ENCODE data around the gene DAND5.

The DAND5 gene

GRCh38 chr19:12969292-12969988 lies at the start of gene DAND5:
TSS of gene DAND5 (plus strand) at chr19:12969576. CDS start at chr19:12969661, 85 bp downstream.
- no peak for DNase-seq

DNA sequence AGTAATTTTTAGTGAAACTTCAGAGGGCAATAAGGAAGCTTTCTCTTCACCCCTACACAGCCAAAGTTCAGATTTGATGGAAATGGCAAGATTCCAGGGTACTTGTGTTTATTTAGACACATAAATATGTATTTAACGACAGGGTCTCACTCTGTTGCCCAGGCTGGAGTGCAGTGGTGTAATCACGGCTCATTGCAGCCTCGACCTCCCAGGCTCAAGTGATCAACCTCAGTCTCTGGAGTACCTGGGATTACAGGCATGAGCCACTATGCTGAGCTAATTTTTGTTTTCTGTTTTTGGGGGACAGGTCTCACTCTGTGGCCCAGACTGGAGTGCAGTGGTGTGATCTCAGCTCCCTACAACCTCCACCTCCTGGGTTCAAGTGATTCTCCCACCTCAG lies 48.3 kb upstream of the DAND5 start:
- DNase-seq: peak; percentile 14

GRCh38 chr19:12922959-12923358 lies 46.4 kb upstream of the DAND5 start:
- no peak for DNase-seq

DNA sequence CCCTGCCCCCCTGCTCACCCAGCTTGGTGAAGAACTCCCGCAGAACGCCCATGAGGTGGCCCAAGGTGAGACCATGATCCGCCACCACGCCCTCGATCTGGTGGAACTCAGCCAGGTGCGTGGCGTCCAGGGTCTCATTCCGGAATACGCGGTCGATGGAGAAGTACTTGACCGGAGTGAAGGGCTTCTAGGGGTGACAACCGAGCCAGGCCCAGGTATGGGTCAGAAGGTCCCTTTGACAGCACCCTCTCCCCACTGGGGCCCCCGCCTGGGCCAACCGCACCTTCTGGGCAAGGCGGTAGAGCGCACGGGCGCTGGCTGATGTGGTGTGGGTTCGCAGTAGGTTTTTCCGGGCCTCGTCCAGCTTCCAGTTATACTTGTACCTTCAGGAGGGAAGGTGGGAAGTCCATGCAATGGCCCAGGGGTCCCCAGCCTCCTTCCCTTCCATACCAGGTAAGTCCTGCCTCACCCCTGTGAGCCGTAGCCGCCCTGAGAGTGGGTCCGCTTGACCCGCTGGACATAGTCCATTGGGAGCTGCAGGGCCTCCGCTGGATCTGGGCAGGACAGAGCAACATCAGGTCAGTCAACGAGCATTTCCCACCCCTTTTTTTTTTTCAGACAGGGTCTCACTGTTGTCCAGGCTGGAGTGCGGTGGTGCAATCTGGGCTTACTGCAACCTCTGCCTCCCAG lies 44.6 kb upstream of the DAND5 start:
- no peak for DNase-seq

GRCh38 chr19:12930002-12930645 lies 39.3 kb upstream of the DAND5 start:
- DNase-seq: no peak

- DNase-seq: no peak
These were observed 36.7 kb upstream of the DAND5 start for GRCh38 chr19:12932392-12933286.

- peak; percentile 79 for DNase-seq
These were observed 35.9 kb upstream of the DAND5 start, which contains the start of gene FARSA for GRCh38 chr19:12933287-12934072. TSS of gene FARSA (minus strand) at chr19:12933711. CDS start at chr19:12933696, 15 bp downstream.

- no peak for DNase-seq
These were observed 34.3 kb upstream of the DAND5 start for GRCh38 chr19:12935071-12935470.

- DNase-seq: peak; percentile 23
These were observed 32.8 kb upstream of the DAND5 start for GRCh38 chr19:12936582-12936981.

DNA sequence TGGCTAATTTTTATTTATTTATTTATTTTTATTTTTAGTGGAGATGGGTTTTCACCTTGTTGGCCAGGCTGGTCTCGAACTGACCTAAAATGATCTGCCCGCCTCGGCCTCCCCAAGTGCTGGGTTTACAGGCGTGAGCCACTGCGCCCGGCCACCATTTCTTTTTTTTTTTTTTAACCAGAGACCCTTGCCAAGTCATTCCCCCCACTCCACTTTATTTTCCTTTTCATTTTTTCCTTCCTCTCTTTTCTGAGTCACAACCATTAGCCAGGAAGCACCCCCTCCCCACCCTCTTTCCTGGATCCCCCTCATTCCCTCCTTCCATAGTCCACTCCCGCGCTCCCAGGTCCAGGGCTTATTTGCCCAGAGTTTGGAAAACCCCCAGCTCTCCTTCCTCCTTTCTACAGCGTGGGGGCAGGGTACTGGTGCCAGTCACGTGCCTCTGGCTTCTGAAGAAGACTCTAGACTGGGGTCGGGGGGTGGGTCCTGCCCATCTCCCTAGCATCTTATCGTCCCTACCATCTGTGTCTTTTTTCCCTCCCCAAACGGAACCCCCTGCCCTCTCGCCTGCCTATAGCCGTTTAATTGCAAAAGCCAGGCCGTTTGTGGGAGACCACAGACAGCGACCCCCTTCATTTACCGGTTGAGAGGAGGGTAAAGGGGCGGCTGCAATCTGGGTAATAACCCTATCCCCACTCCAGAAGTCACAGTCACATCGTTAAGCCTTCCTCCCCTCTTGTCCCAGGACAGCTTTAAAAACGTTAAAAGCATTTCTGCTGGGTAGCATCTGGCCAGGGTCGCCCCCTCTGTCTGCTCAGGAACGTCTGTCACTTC lies 32.1 kb upstream of the DAND5 start:
- peak; percentile 49 for DNase-seq

- DNase-seq: peak; percentile 92
These were observed 31.2 kb upstream of the DAND5 start, which contains the start of gene CALR for GRCh38 chr19:12937927-12938778. TSS of gene CALR (plus strand) at chr19:12938609. CDS start at chr19:12938680, 71 bp downstream.

- no peak for DNase-seq
These were observed 30.4 kb upstream of the DAND5 start for GRCh38 chr19:12938779-12939601.

- DNase-seq: no peak
These were observed 29.4 kb upstream of the DAND5 start for GRCh38 chr19:12939975-12940423.

GRCh38 chr19:12940897-12941296 lies 28.5 kb upstream of the DAND5 start:
- no peak for DNase-seq

DNA sequence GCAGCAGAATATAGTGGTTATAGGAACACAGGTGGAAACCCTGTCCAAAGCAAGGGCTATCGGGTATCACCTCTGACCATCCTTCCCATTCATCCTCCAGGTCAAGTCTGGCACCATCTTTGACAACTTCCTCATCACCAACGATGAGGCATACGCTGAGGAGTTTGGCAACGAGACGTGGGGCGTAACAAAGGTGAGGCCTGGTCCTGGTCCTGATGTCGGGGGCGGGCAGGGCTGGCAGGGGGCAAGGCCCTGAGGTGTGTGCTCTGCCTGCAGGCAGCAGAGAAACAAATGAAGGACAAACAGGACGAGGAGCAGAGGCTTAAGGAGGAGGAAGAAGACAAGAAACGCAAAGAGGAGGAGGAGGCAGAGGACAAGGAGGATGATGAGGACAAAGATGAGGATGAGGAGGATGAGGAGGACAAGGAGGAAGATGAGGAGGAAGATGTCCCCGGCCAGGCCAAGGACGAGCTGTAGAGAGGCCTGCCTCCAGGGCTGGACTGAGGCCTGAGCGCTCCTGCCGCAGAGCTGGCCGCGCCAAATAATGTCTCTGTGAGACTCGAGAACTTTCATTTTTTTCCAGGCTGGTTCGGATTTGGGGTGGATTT lies 25.8 kb upstream of the DAND5 start:
- no peak for DNase-seq

DNA sequence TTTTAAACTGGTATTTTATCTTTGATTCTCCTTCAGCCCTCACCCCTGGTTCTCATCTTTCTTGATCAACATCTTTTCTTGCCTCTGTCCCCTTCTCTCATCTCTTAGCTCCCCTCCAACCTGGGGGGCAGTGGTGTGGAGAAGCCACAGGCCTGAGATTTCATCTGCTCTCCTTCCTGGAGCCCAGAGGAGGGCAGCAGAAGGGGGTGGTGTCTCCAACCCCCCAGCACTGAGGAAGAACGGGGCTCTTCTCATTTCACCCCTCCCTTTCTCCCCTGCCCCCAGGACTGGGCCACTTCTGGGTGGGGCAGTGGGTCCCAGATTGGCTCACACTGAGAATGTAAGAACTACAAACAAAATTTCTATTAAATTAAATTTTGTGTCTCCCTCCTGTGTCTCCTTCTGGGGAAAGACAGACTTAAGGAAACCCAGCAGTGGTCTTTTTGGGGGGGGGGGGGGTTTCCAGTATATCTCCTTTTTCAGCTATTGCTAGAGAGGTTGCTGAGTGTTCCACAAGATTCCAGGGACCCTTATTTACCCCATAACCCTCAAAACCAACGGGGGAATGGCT lies 25.2 kb upstream of the DAND5 start:
- DNase-seq: no peak

GRCh38 chr19:12945479-12946091 lies 23.8 kb upstream of the DAND5 start, which contains the start of gene RAD23A:
TSS of gene RAD23A (plus strand) at chr19:12945862. CDS start at chr19:12945949, 87 bp downstream.
- DNase-seq: peak; percentile 81

All from NCI-H2029 treated with DMSO at 0.1 percent for 48 hours (cell line).